Stimulated activated naive CD4-positive, alpha-beta T cell (primary cell): ENCODE measurements around the gene NIPAL1.

Source experiments
- DNase-seq, 6 experiments: peaks; one replicate each; lab custom pipeline; 2025; lab: John Stamatoyannopoulos, UW

The NIPAL1 gene

GRCh38 chr4:48027653-48028052, 11.1 kb downstream of the NIPAL1 start:
- no peak for DNase-seq

- no peak for DNase-seq
These were observed 12.1 kb downstream of the NIPAL1 start for GRCh38 chr4:48028696-48029095.

DNA sequence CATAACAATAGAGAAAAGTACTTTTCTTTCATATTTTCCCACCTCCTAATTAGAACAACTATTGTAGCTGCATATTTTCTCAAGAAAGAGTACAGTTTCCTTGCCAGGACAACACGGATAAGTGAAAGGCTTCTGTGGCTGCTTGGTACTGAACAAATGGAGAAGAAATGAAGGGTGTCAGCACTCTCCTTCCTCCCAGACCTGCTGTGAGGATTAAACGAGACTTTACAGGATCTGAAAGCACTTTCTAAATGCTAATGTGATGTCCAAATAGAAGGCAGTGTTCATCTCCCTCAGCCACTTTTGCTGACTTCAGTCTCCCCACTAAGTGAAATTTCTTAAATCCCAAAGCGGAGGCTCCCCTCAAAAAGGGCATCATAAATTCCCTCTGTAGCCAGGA, 13.9 kb downstream of the NIPAL1 start:
- DNase-seq: no peak

DNA sequence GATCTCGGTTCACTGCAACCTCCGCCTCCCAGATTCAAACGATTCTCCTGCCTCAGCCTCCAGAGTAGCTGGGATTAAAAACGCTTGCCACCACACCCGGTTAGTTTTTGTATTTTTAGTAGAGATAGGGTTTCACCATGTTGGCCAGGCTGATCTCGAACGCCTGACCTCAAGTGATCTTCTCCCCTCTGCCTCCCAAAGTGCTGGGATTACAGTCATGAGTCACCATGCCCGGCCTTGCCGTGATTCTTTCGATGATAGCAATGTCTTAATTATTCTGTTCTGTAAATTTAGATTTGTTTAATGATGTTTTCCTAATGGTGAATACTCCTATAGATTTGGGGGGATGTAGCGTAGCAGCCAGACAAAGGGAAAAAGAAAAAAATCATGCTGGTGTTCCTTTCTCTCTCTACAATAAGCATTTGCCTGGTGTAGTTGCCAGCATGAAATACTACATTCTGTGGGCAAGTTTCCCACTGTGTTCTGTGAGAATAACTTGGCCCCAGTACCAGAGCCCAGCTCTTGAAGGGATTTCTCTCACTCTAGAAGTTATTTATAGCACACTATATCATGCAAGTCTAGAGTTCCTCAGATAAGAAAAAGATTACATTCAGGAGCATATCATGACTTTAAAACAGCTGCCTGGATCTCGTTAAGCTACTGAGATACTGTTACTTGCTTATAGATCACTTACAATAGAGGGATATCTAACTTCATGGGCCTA, 15.4 kb downstream of the NIPAL1 start:
- no peak for DNase-seq

GRCh38 chr4:48032721-48033120, 16.1 kb downstream of the NIPAL1 start:
- DNase-seq: no peak

- DNase-seq: no peak
These were observed 16.8 kb downstream of the NIPAL1 start for GRCh38 chr4:48033412-48033811.

- DNase-seq: peak in 5 of 6 experiments; percentile 14 to 61 (median 34)
These were observed 17.3 kb downstream of the NIPAL1 start for GRCh38 chr4:48033825-48034413.

DNA sequence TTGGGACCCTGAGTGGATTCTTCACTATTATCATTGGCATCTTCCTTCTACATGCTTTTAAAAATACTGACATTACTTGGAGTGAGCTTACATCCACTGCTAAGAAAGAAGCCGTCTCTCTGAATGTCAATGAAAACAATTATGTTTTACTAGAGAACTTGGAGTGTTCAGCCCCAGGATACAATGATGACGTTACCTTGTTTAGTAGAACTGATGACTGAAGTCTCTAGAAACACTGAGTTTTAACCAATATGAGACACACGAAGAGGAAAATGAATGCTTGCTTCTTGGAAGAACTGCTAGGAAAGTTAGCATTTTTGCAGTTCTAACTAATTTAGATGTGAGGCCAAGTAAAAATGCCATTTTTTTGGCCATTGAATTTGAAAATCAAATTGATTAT, 19.4 kb downstream of the NIPAL1 start:
- no peak for DNase-seq

- DNase-seq: no peak
These were observed 20.5 kb downstream of the NIPAL1 start for GRCh38 chr4:48037117-48037462.

GRCh38 chr4:48038666-48039065, 22.1 kb downstream of the NIPAL1 start:
- DNase-seq: no peak

DNA sequence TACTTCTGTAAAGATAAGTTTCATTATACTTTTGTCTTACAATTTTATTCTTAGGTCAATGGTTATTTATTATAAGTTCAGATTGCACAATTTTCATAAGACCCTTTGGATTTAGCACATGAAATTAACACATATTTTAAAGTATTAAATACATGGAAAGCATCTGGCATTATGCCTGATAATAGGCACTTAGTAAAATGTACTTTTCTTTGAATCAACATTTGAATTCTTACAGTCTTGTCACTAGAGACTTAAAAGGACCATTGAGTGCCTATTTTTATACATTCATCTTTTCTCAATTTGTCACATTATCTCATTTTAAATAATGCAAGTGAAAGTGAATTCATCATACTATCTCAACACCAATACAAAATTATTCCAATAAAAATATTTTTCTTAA, 23.0 kb downstream of the NIPAL1 start:
- no peak for DNase-seq

DNA sequence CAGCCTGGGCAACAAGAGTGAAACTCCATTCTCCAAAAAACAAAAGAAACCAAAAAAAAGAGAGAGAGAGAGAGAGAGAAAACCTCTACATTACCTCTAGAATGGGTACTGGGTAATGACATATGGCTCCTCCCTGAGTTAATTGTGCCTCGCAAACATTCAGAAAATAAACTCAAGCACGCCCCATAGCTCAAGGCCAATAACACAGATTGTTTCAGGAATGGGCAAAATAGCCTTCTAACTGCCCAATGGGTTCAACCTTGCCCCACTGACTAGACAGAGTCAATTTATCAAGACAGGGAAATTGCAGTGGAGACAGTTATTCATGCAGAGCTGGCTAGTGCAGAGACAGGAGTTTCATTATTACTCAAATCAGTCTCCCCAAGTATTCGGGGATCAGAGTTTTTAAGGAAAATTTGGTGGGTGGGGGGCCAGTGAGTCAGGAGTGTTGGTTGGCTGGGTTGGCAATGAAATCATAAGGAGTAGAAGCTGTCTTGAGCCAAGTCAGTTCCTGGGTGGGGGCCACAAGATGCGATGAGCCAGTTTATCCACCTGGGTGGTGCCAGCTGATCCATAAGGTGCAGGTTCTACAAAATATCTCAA, 25.1 kb downstream of the NIPAL1 start:
- DNase-seq: no peak

- no peak for DNase-seq
These were observed 26.4 kb downstream of the NIPAL1 start for GRCh38 chr4:48042979-48043461.

DNA sequence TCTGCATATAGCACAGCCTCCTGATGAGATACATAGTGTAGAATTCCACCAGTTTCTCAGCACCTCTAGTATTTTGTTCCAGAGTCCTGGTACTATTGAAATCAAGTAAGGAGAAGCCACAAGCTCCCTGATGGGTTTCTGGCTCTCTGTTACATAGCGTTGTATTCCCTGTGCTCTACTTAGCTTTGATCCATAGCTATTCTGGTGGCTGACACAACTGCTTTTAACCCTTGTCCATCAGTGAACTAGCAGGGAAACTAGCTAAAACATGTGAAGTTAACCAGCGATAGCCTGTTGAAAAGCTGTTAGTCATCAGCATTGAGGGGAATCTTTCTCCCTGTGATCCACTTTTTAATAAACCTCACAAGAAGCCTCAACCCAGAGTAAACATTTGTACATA, 26.9 kb downstream of the NIPAL1 start:
- DNase-seq: no peak

- DNase-seq: no peak
These were observed 27.7 kb downstream of the NIPAL1 start for GRCh38 chr4:48044298-48044697.

- DNase-seq: no peak
These were observed 29.5 kb downstream of the NIPAL1 start for GRCh38 chr4:48046059-48046458.

DNA sequence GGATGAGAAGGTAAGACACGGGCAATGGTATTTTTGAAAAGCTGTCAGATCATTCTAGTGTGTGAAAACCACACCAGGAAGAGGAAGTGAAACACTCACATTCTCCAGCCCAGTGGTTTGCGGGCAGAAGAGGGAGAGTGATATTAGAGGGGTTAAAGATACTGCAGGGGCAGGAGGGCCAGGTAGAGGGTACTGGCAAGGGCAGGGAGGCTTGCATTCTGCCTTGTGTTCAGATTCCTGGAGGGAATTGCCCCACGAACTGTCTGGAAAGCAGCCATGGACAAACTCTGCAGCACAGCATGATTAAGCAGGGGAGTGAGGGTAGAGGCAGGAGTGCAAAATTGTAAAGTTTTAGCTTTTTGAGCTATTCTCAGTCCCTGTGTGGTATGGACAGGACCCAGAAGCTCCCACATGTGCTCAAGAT, 30.9 kb downstream of the NIPAL1 start:
- peak in 2 of 6 experiments; percentile 14 to 33 for DNase-seq

GRCh38 chr4:48047896-48048295, 31.3 kb downstream of the NIPAL1 start:
- no peak for DNase-seq

GRCh38 chr4:48049483-48049882, 32.9 kb downstream of the NIPAL1 start:
- DNase-seq: no peak

- no peak for DNase-seq
These were observed 34.5 kb downstream of the NIPAL1 start for GRCh38 chr4:48051078-48051477.

GRCh38 chr4:48058617-48059530, 42.3 kb downstream of the NIPAL1 start:
- DNase-seq: peak in 2 of 6 experiments; percentile 27

DNA sequence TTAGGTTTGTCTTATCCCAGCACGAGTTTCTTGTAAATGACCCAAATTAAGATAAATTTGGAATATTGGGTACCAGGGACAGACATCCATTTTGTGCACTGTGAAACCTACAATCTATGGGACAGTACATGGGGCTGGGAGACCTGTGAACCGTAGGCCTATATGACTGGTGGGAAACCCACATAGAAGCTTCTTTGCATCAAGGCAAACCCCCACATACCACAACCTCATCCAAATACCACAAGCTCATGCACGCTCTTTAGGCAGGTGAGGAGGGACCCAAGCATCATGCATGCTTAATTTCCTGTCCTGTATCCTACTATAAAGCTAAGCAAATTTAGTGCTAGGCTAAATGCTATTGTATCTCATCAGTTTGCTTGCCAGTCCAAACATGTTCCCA, 47.8 kb downstream of the NIPAL1 start:
- DNase-seq: no peak
